Measurements from ENCODE around the gene TTLL4.
"Not testable (repeated sequence)": the region's sequence is repeated elsewhere in the genome, so short reads cannot be mapped to it uniquely, and the experiment has no call there.

TTLL4 gene

GRCh38 chr2:218756599-218757377 is 46.2 kb downstream of the TTLL4 start:
- H3K36me3 ChIP-seq (ENCODE audit: low read length), result peaks cover 6% of the 10 kb centered on the region; the same call in 1 of the 2 replicates
- H3K27ac ChIP-seq (ENCODE audit: low read depth, low read length), result no peak overlapping the region
- H3K4me3 ChIP-seq (ENCODE audit: insufficient read depth, low read length, poor library complexity, severe bottlenecking), result no peak overlapping the region
- H3K9me2 ChIP-seq (replicated peaks; ENCODE audit: insufficient read depth, low read length), result no peaks in the 10 kb centered on the region
- H3K27me3 ChIP-seq (ENCODE audit: low read length), result no peaks in the 10 kb centered on the region
- no peaks in the 10 kb centered on the region for H3K79me2 ChIP-seq (ENCODE audit: insufficient read depth, low read length)
- no peaks in the 10 kb centered on the region; the same call in 1 of the 2 replicates for H4K20me1 ChIP-seq (ENCODE audit: low read depth, low read length)
- H3K9ac ChIP-seq (ENCODE audit: low read length), result no peak overlapping the region
- H3K4me2 ChIP-seq (ENCODE audit: low read depth, low read length, poor library complexity, severe bottlenecking), result no peak overlapping the region
- H3K9me3 ChIP-seq (ENCODE audit: insufficient read depth, low read length), result no peaks in the 10 kb centered on the region
- H3F3A ChIP-seq (ENCODE audit: insufficient read depth), result no peaks in the 10 kb centered on the region
- TF ChIP-seq CTCF (IDR thresholded peaks at IDR 0.05; ENCODE audit: insufficient read depth, low read length, poor library complexity, severe bottlenecking), result no peak
- no peak for TF ChIP-seq EZH2phosphoT487 (conservative IDR thresholded peaks at IDR 0.05; ENCODE audit: low read length)
- H2AFZ ChIP-seq (ENCODE audit: low read depth, low read length, severe bottlenecking), result no peak overlapping the region

GRCh38 chr2:218761795-218762194 is 51.2 kb downstream of the TTLL4 start:
- H3K27me3 ChIP-seq (ENCODE audit: low read length), result no peaks in the 10 kb centered on the region
- H4K20me1 ChIP-seq (ENCODE audit: low read depth, low read length), result no peaks in the 10 kb centered on the region; the same call in 1 of the 2 replicates
- no peaks in the 10 kb centered on the region for H3K9me3 ChIP-seq (ENCODE audit: insufficient read depth, low read length)
- no peak overlapping the region for H3K4me3 ChIP-seq (ENCODE audit: insufficient read depth, low read length, poor library complexity, severe bottlenecking)
- H3K36me3 ChIP-seq (ENCODE audit: low read length), result no peaks in the 10 kb centered on the region
- TF ChIP-seq CTCF (IDR thresholded peaks at IDR 0.05; ENCODE audit: insufficient read depth, low read length, poor library complexity, severe bottlenecking) (no peak), EZH2phosphoT487 (conservative IDR thresholded peaks at IDR 0.05; ENCODE audit: low read length) (no peak)
- H3K27ac ChIP-seq (ENCODE audit: low read depth, low read length), result no peak overlapping the region
- no peaks in the 10 kb centered on the region for H3K79me2 ChIP-seq (ENCODE audit: insufficient read depth, low read length)
- H3K9ac ChIP-seq (ENCODE audit: low read length), result no peak overlapping the region
- no peak overlapping the region for H3K4me2 ChIP-seq (ENCODE audit: low read depth, low read length, poor library complexity, severe bottlenecking)
- no peaks in the 10 kb centered on the region for H3K9me2 ChIP-seq (replicated peaks; ENCODE audit: insufficient read depth, low read length)
- no peaks in the 10 kb centered on the region for H3F3A ChIP-seq (ENCODE audit: insufficient read depth)
- no peak overlapping the region for H2AFZ ChIP-seq (ENCODE audit: low read depth, low read length, severe bottlenecking)

GRCh38 chr2:218772759-218773158 is 62.1 kb downstream of the TTLL4 start:
- H3K4me2 ChIP-seq (ENCODE audit: low read depth, low read length, poor library complexity, severe bottlenecking); H3K27ac ChIP-seq (ENCODE audit: low read depth, low read length); H3K9ac ChIP-seq (ENCODE audit: low read length); H2AFZ ChIP-seq (ENCODE audit: low read depth, low read length, severe bottlenecking); H3K36me3 ChIP-seq (ENCODE audit: low read length); H3F3A ChIP-seq (ENCODE audit: insufficient read depth); H3K9me2 ChIP-seq (replicated peaks; ENCODE audit: insufficient read depth, low read length); H3K27me3 ChIP-seq (ENCODE audit: low read length); H4K20me1 ChIP-seq (ENCODE audit: low read depth, low read length); H3K79me2 ChIP-seq (ENCODE audit: insufficient read depth, low read length); H3K4me3 ChIP-seq (ENCODE audit: insufficient read depth, low read length, poor library complexity, severe bottlenecking); H3K9me3 ChIP-seq (ENCODE audit: insufficient read depth, low read length): not testable (repeated sequence)

- no peak overlapping the region for H3K9ac ChIP-seq (ENCODE audit: low read length)
- no peak overlapping the region for H3K4me2 ChIP-seq (ENCODE audit: low read depth, low read length, poor library complexity, severe bottlenecking)
- H3K27ac ChIP-seq (ENCODE audit: low read depth, low read length), result no peak overlapping the region
- H3K27me3 ChIP-seq (ENCODE audit: low read length), result no peaks in the 10 kb centered on the region
- H4K20me1 ChIP-seq (ENCODE audit: low read depth, low read length), result no peaks in the 10 kb centered on the region
- TF ChIP-seq CTCF (IDR thresholded peaks at IDR 0.05; ENCODE audit: insufficient read depth, low read length, poor library complexity, severe bottlenecking) (no peak), EZH2phosphoT487 (conservative IDR thresholded peaks at IDR 0.05; ENCODE audit: low read length) (no peak)
- H3K36me3 ChIP-seq (ENCODE audit: low read length), result no peaks in the 10 kb centered on the region
- no peaks in the 10 kb centered on the region for H3K79me2 ChIP-seq (ENCODE audit: insufficient read depth, low read length)
- no peaks in the 10 kb centered on the region for H3K9me2 ChIP-seq (replicated peaks; ENCODE audit: insufficient read depth, low read length)
- H3F3A ChIP-seq (ENCODE audit: insufficient read depth), result no peaks in the 10 kb centered on the region
- no peak overlapping the region for H2AFZ ChIP-seq (ENCODE audit: low read depth, low read length, severe bottlenecking)
- H3K4me3 ChIP-seq (ENCODE audit: insufficient read depth, low read length, poor library complexity, severe bottlenecking), result no peak overlapping the region
- H3K9me3 ChIP-seq (ENCODE audit: insufficient read depth, low read length), result no peaks in the 10 kb centered on the region; the same call in 1 of the 2 replicates
These were observed 63.2 kb downstream of the TTLL4 start for GRCh38 chr2:218773881-218774280.

Measured in SU-DHL-6 (cell line).